Urinary bladder (tissue), 4 donors: ENCODE measurements around the gene SYNE3. TPM values are rescaled to one million over a fixed set of nuclear protein-coding genes. Genes with fewer than 3 reads are reported as not detected.

ENCODE experiments used
- DNase-seq: peaks from one replicate; pipeline ENCODE4 v3.0.0-alpha.2; 2015; ENCODE audit errors: extremely low spot score
- H3K27ac ChIP-seq: one replicate; pipeline ENCODE4 v1.5.1; 2013; ENCODE audit warnings: low read depth, mild to moderate bottlenecking, moderate library complexity
- H3K36me3 ChIP-seq: one replicate; pipeline ENCODE4 v1.6.1; 2013; ENCODE audit warnings: mild to moderate bottlenecking, moderate library complexity; ENCODE audit not compliant: insufficient read depth
- H3K4me1 ChIP-seq: one replicate; pipeline ENCODE4 v1.6.1; 2013; ENCODE audit warnings: mild to moderate bottlenecking, moderate library complexity; ENCODE audit not compliant: insufficient read depth
- H3K4me3 ChIP-seq: one replicate; pipeline ENCODE4 v1.5.1; 2013; ENCODE audit warnings: low read depth, low read length
- WGBS: extraction: QIAGEN DNeasy Blood & Tissue Kit; methylation state at CpG from one replicate; pipeline ENCODE4 v1.1.7; 2013; 5-methylcytosine and 5-hydroxymethylcytosine counted together
- polyA plus RNA-seq: library from polyadenylated mRNA; stranded (reverse); fragments of 200-250 nt; gene quantifications from one replicate; pipeline ENCODE4 v1.2.3, GENCODE V29; 2013
- total RNA-seq: library from RNA; depleted of rRNA; stranded (reverse); fragments of >200 nt; gene quantifications from one replicate; pipeline ENCODE4 v1.2.3, GENCODE V29; 2014
- donor health status: healthy with polysubstance abuse.
- donor health status: healthy.

The SYNE3 gene
- total and polyA plus RNA-seq, 2 donors: 4.5 to 14.6 TPM

- DNase-seq: no peak
Measured at GRCh38 chr14:95547272-95547625, 30.8 kb upstream of the SYNE3 start.

GRCh38 chr14:95545515-95546168 lies 29.2 kb upstream of the SYNE3 start:
- WGBS: 84% methylated on average over 5 of the region's 5 CpGs
- no peaks in the 10 kb centered on the region for H3K4me1 ChIP-seq
- H3K27ac ChIP-seq: no peak overlapping the region
- H3K36me3 ChIP-seq: no peaks in the 10 kb centered on the region
- no peak overlapping the region for H3K4me3 ChIP-seq
- no peak for DNase-seq

More at GRCh38 chr14:95547272-95547625, 30.8 kb upstream of the SYNE3 start:
- Histone ChIP-seq H3K27ac (no peak overlapping the region), H3K36me3 (no peaks in the 10 kb centered on the region), H3K4me1 (no peaks in the 10 kb centered on the region), H3K4me3 (no peak overlapping the region)
- WGBS: 81% methylated on average over 5 of the region's 5 CpGs

GRCh38 chr14:95544588-95544987 lies 28.1 kb upstream of the SYNE3 start:
- Histone ChIP-seq H3K27ac (no peak overlapping the region), H3K4me3 (no peak overlapping the region), H3K4me1 (no peaks in the 10 kb centered on the region), H3K36me3 (no peaks in the 10 kb centered on the region)
- WGBS: 76% methylated on average over 8 of the region's 8 CpGs
- no peak for DNase-seq

GRCh38 chr14:95543021-95543420 lies 26.6 kb upstream of the SYNE3 start:
- Histone ChIP-seq H3K4me3 (no peak overlapping the region), H3K27ac (no peak overlapping the region), H3K4me1 (no peaks in the 10 kb centered on the region), H3K36me3 (no peaks in the 10 kb centered on the region)
- WGBS: 95% methylated on average over 5 of the region's 5 CpGs
- DNase-seq: no peak

- H3K36me3 ChIP-seq: no peaks in the 10 kb centered on the region
- H3K27ac ChIP-seq: no peak overlapping the region
- H3K4me1 ChIP-seq: no peaks in the 10 kb centered on the region
- H3K4me3 ChIP-seq: no peak overlapping the region
- DNase-seq: no peak
- WGBS: 77% methylated on average over 8 of the region's 8 CpGs
Measured at GRCh38 chr14:95541932-95542930, 25.8 kb upstream of the SYNE3 start.

GRCh38 chr14:95541346-95541745 lies 24.9 kb upstream of the SYNE3 start:
- DNase-seq: no peak
- H3K4me1 ChIP-seq: no peaks in the 10 kb centered on the region
- no peaks in the 10 kb centered on the region for H3K36me3 ChIP-seq
- H3K4me3 ChIP-seq: no peak overlapping the region
- no peak overlapping the region for H3K27ac ChIP-seq
- 86% methylated on average over 4 of the region's 4 CpGs for WGBS

- no peak overlapping the region for H3K4me3 ChIP-seq
- no peak for DNase-seq
- 89% methylated on average over 6 of the region's 6 CpGs for WGBS
- no peaks in the 10 kb centered on the region for H3K4me1 ChIP-seq
- no peaks in the 10 kb centered on the region for H3K36me3 ChIP-seq
- H3K27ac ChIP-seq: no peak overlapping the region
Measured at GRCh38 chr14:95540236-95540855, 23.9 kb upstream of the SYNE3 start.

GRCh38 chr14:95538801-95539509 lies 22.5 kb upstream of the SYNE3 start:
- no peak overlapping the region for H3K27ac ChIP-seq
- no peaks in the 10 kb centered on the region for H3K4me1 ChIP-seq
- 92% methylated on average over 14 of the region's 14 CpGs for WGBS
- no peak overlapping the region for H3K4me3 ChIP-seq
- no peak for DNase-seq
- H3K36me3 ChIP-seq: no peaks in the 10 kb centered on the region

GRCh38 chr14:95537298-95538089 lies 21.0 kb upstream of the SYNE3 start:
- no peak for DNase-seq
- H3K4me1 ChIP-seq: no peaks in the 10 kb centered on the region
- H3K4me3 ChIP-seq: no peak overlapping the region
- no peak overlapping the region for H3K27ac ChIP-seq
- WGBS: 66% methylated on average over 9 of the region's 9 CpGs
- H3K36me3 ChIP-seq: no peaks in the 10 kb centered on the region

- no peak overlapping the region for H3K4me3 ChIP-seq
- no peaks in the 10 kb centered on the region for H3K36me3 ChIP-seq
- H3K27ac ChIP-seq: no peak overlapping the region
- 63% methylated on average over 5 of the region's 5 CpGs for WGBS
- H3K4me1 ChIP-seq: peaks cover 2% of the 10 kb centered on the region
- DNase-seq: no peak
Measured at GRCh38 chr14:95536671-95537070, 20.2 kb upstream of the SYNE3 start.

GRCh38 chr14:95536036-95536593 lies 19.7 kb upstream of the SYNE3 start:
- H3K27ac ChIP-seq: no peak overlapping the region
- no peaks in the 10 kb centered on the region for H3K36me3 ChIP-seq
- peak overlapping the region; percentile 93 for H3K4me3 ChIP-seq
- peaks cover 2% of the 10 kb centered on the region for H3K4me1 ChIP-seq
- no peak for DNase-seq
- 24% methylated on average over 4 of the region's 4 CpGs for WGBS

GRCh38 chr14:95535226-95536021 lies 19.0 kb upstream of the SYNE3 start:
- Histone ChIP-seq H3K4me3 (peak overlapping the region; percentile 93), H3K4me1 (peaks cover 2% of the 10 kb centered on the region), H3K36me3 (no peaks in the 10 kb centered on the region), H3K27ac (no peak overlapping the region)
- WGBS: under 1% methylated on average over 52 of the region's 52 CpGs
- no peak for DNase-seq
